Fibroblast of gingiva (primary cell): ENCODE results near the gene CAPN14.

Experiments
- DNase-seq: peaks from one replicate; pipeline ENCODE4 v3.0.0-alpha.2; 2011; ENCODE audit warnings: low read depth

Gene CAPN14

GRCh38 chr2:31217465-31218200 is at the start of gene CAPN14:
Gene CAPN14, minus strand, starts transcription at chr2:31217515. Its CDS starts 12,068 bp downstream, at chr2:31205447.
- no peak for DNase-seq

GRCh38 chr2:31266804-31267203 is 49.5 kb upstream of the CAPN14 start:
- DNase-seq, result no peak

- DNase-seq, result no peak
Measured at GRCh38 chr2:31265234-31265633, 47.9 kb upstream of the CAPN14 start.

GRCh38 chr2:31263636-31264190 is 46.4 kb upstream of the CAPN14 start:
- no peak for DNase-seq

- DNase-seq, result no peak
Measured at GRCh38 chr2:31260870-31261269, 43.6 kb upstream of the CAPN14 start.

GRCh38 chr2:31259075-31259474 is 41.8 kb upstream of the CAPN14 start:
- DNase-seq, result no peak

- no peak for DNase-seq
Measured at GRCh38 chr2:31258351-31258750, 41.0 kb upstream of the CAPN14 start.

GRCh38 chr2:31256611-31257382 is 39.5 kb upstream of the CAPN14 start:
- no peak for DNase-seq

GRCh38 chr2:31255911-31256571 is 38.7 kb upstream of the CAPN14 start:
- no peak for DNase-seq

GRCh38 chr2:31254237-31255203 is 37.2 kb upstream of the CAPN14 start:
- no peak for DNase-seq

- no peak for DNase-seq
Measured at GRCh38 chr2:31253356-31254131, 36.2 kb upstream of the CAPN14 start.

GRCh38 chr2:31251851-31252250 is 34.5 kb upstream of the CAPN14 start:
- no peak for DNase-seq

- no peak for DNase-seq
Measured at GRCh38 chr2:31251018-31251417, 33.7 kb upstream of the CAPN14 start.

GRCh38 chr2:31249009-31249690 is 31.8 kb upstream of the CAPN14 start:
- no peak for DNase-seq

- DNase-seq, result no peak
Measured at GRCh38 chr2:31248139-31248538, 30.8 kb upstream of the CAPN14 start.

GRCh38 chr2:31247711-31248110 is 30.4 kb upstream of the CAPN14 start:
- no peak for DNase-seq

- no peak for DNase-seq
Measured at GRCh38 chr2:31246184-31246852, 29.0 kb upstream of the CAPN14 start.

- no peak for DNase-seq
Measured at GRCh38 chr2:31244101-31244500, 26.8 kb upstream of the CAPN14 start.

GRCh38 chr2:31243053-31243452 is 25.7 kb upstream of the CAPN14 start:
- DNase-seq, result no peak
